Adrenal gland (tissue), 12 donors: ENCODE results near the gene HTRA3. TPM values are rescaled to one million over a fixed set of nuclear protein-coding genes. Genes with fewer than 3 reads are reported as not detected.
A peak's percentile ranks its signal among the peaks of the same experiment; 100 is the strongest.

ENCODE experiments used
- DNase-seq, 7 donors: peaks; one replicate each; pipeline ENCODE4 v3.0.0-alpha.2; 2019 to 2020
- H3K27ac ChIP-seq, 5 donors: fragments of 200-600 bp; sonication (generic) in 4 of 5; 1 replicate in 3 of 5; 2 replicates in 2 of 5; pipeline versions ENCODE4 v1.5.1 to v1.8.0; 2016 to 2020; ENCODE audit warnings: mild to moderate bottlenecking in 1 of 5
- H3K27me3 ChIP-seq: fragments of 200-600 bp; 2 replicates; pipeline ENCODE4 v1.8.0; 2021
- H3K36me3 ChIP-seq, 2 donors: fragments of 200-600 bp; replicated peaks in 1 of 2; 1 replicate in 1 of 2; 2 replicates in 1 of 2; pipeline versions ENCODE4 v1.5.1 to v1.8.0; 2018 to 2022
- H3K4me1 ChIP-seq, 2 donors: fragments of 200-600 bp; replicated peaks in 1 of 2; 1 replicate in 1 of 2; 2 replicates in 1 of 2; pipeline versions ENCODE4 v1.5.1 to v1.8.0; 2018 to 2021
- H3K4me3 ChIP-seq, 4 donors: fragments of 200-600 bp; sonication (generic) in 3 of 4; one replicate each; pipeline ENCODE4 v1.5.1; 2016 to 2018
- H3K9me3 ChIP-seq, 3 donors: fragments of 200-600 bp; sonication (generic) in 1 of 3; replicated peaks in 1 of 3; 1 replicate in 2 of 3; 2 replicates in 1 of 3; pipeline versions ENCODE4 v1.5.1 to v1.8.0; 2016 to 2021
- CTCF ChIP-seq, 6 experiments: fragments of 450-650 bp in 4 of 6; fragments of 200-600 bp in 2 of 6; sonication (generic) in 1 of 6; IDR thresholded peaks; 1 replicate in 5 of 6; 2 replicates in 1 of 6; pipeline versions ENCODE4 v1.5.1 to v1.8.0; 2016 to 2021; ENCODE audit warnings: antibody characterized with exemption in 6 of 6, mild to moderate bottlenecking in 2 of 6, moderate library complexity in 1 of 6
- POLR2A ChIP-seq, 2 donors: fragments of 450-650 bp; IDR thresholded peaks; one replicate each; pipeline ENCODE4 v1.6.1; 2017; ENCODE audit warnings: antibody characterized with exemption in 2 of 2, mild to moderate bottlenecking in 2 of 2, moderate library complexity in 1 of 2
- WGBS, 4 donors: extraction: QIAGEN DNeasy Blood & Tissue Kit in 2 of 4; methylation state at CpG; one replicate each; pipeline versions ENCODE4 v1.1.5 to v1.1.7; 2013 to 2017; 5-methylcytosine and 5-hydroxymethylcytosine counted together
- intact Hi-C, 2 donors: fragments of 100-400 bp; cut with DNase I; formaldehyde crosslinking; loops; one replicate each; pipeline versions ENCODE4 v1.14.1 to v1.15.0; 2022 to 2023
- polyA plus RNA-seq, 3 donors: library from polyadenylated mRNA; stranded (reverse); fragments of 200-250 nt in 2 of 3; fragments of 350-450 nt in 1 of 3; fragmentation: Illumina TruSeq in 1 of 3; extraction: RNeasy Lipid Tissue Mini Kit (QIAGEN cat#74804) in 1 of 3; gene quantifications; one replicate each; pipeline ENCODE4 v1.2.3, GENCODE V29; 2013 to 2014
- total RNA-seq, 9 donors: library from RNA; depleted of rRNA in 4 of 9; stranded (reverse); fragments of >200 nt in 4 of 9; fragments of 120-200 nt in 1 of 9; fragmentation: NEBNext Ultra II Directional in 1 of 9; extraction: Animal tissue kit (Norgen Biotek cat#: 25700) in 1 of 9; gene quantifications; one replicate each; pipeline versions ENCODE4 v1.1.0 to v1.2.4, GENCODE V29; 2013 to 2023
- donor health status: healthy with polysubstance abuse.
- donor health status: Bipolar disorder and iron deficiency.
- donor health status: DM: yes; HTN: yes; CAD: no.
- donor health status: DM: no; HTN: no; CAD: no.
- donor health status: DM: no; HTN: no; CAD: no.
- donor health status: DM: yes; HTN: yes; CAD: no.

HTRA3 gene
- total and polyA plus RNA-seq, 12 donors: 1.6 to 14.0 (median 4.2) TPM

GRCh38 chr4:8264106-8264505 is 5.4 kb upstream of the HTRA3 start:
- Histone ChIP-seq H3K9me3 (no peaks in the 10 kb centered on the region), H3K36me3 (no peaks in the 10 kb centered on the region), H3K4me1 (peaks cover 0 to 13% of the 10 kb centered on the region in 2 donors), H3K27me3 (no peaks in the 10 kb centered on the region), H3K4me3 (no peak overlapping the region), H3K27ac (no peak overlapping the region)
- 89 to 93% (median 91%) methylated on average over 14 of the region's 14 CpGs for WGBS, 4 donors
- DNase-seq: no peak
- no peak for TF ChIP-seq POLR2A (IDR thresholded peaks at IDR 0.05)
- TF ChIP-seq CTCF (IDR thresholded peaks at IDR 0.05): no peak
- intact Hi-C loops: no loop called here

GRCh38 chr4:8265171-8265929 is 4.2 kb upstream of the HTRA3 start:
- no peak overlapping the region for H3K4me3 ChIP-seq
- 82 to 92% (median 84%) methylated on average over 8 to 20 of the region's 20 CpGs for WGBS, 4 donors
- intact Hi-C loops: no loop called here

GRCh38 chr4:8266088-8266487 is 3.5 kb upstream of the HTRA3 start:
- Histone ChIP-seq H3K27ac (peak overlapping the region in 2 of 5 donors; percentile 29 to 85), H3K4me1 (peaks cover 4 to 9% of the 10 kb centered on the region in 2 donors), H3K4me3 (no peak overlapping the region), H3K36me3 (no peaks in the 10 kb centered on the region), H3K9me3 (no peaks in the 10 kb centered on the region), H3K27me3 (peaks cover 10% of the 10 kb centered on the region)
- TF ChIP-seq CTCF (IDR thresholded peaks at IDR 0.05) (no peak), POLR2A (IDR thresholded peaks at IDR 0.05) (no peak)
- no peak for DNase-seq
- intact Hi-C loops: no loop called here
- 74 to 84% (median 80%) methylated on average over 6 of the region's 6 CpGs for WGBS, 4 donors

More at GRCh38 chr4:8265171-8265929, 4.2 kb upstream of the HTRA3 start:
- no peak for DNase-seq
- Histone ChIP-seq H3K36me3 (no peaks in the 10 kb centered on the region), H3K27me3 (peaks cover 5% of the 10 kb centered on the region), H3K9me3 (no peaks in the 10 kb centered on the region), H3K27ac (no peak overlapping the region), H3K4me1 (peaks cover 4 to 12% of the 10 kb centered on the region in 2 donors)
- no peak for TF ChIP-seq POLR2A (IDR thresholded peaks at IDR 0.05)
- TF ChIP-seq CTCF (IDR thresholded peaks at IDR 0.05): no peak

GRCh38 chr4:8266508-8266907 is 3.0 kb upstream of the HTRA3 start:
- no peaks in the 10 kb centered on the region for H3K36me3 ChIP-seq
- no peak overlapping the region for H3K4me3 ChIP-seq
- H3K9me3 ChIP-seq: no peaks in the 10 kb centered on the region
- H3K4me1 ChIP-seq: peaks cover 4 to 9% of the 10 kb centered on the region in 2 donors
- DNase-seq: peak in 2 of 7 donors; percentile 13 to 78
- no peak for TF ChIP-seq CTCF (IDR thresholded peaks at IDR 0.05)
- intact Hi-C loops: no loop called here
- peaks cover 10% of the 10 kb centered on the region for H3K27me3 ChIP-seq
- H3K27ac ChIP-seq: peak overlapping the region in 2 of 5 donors; percentile 29 to 85
- WGBS, 4 donors: 54 to 85% (median 67%) methylated on average over 3 to 8 of the region's 8 CpGs
